Measurements from ENCODE around the gene ATG5. TPM values are rescaled to one million over a fixed set of nuclear protein-coding genes. Genes with fewer than 3 reads are reported as not detected.

ATG5 gene
- polyA plus RNA-seq, 1 experiment = 53.9 TPM

GRCh38 chr6:106162921-106163320, 162.6 kb downstream of the ATG5 start:
- TF ChIP-seq CTCF (IDR thresholded peaks at IDR 0.05; ENCODE audit: low read depth, low read length) = no peak
- DNase-seq (ENCODE audit: low read depth, low spot score) = no peak
- H3K9me3 ChIP-seq (ENCODE audit: control insufficient read depth, insufficient read depth, low read length) = no peaks in the 10 kb centered on the region; the same call in 1 of the 2 replicates
- no peaks in the 10 kb centered on the region for H3K27me3 ChIP-seq (ENCODE audit: control insufficient read depth, insufficient read depth, low read length)
- ChIA-PET POLR2A (interaction anchor here (1.5 kb wide), 1 partner anchor 19 kb away, joined by 6 read pairs; no protein-coding TSS in a partner anchor), CTCF (interaction anchor here (0.5 to 2.6 kb wide), 9 partner anchors 11 to 678 kb away, joined by 3 to 14 read pairs (median 3); no protein-coding TSS in a partner anchor)
- H3K27ac ChIP-seq (ENCODE audit: low read depth, low read length) = peak overlapping the region; percentile 90
- H3K4me3 ChIP-seq (ENCODE audit: low read depth, low read length) = no peak overlapping the region

GRCh38 chr6:106161893-106162292, 163.7 kb downstream of the ATG5 start:
- Histone ChIP-seq H3K27me3 (ENCODE audit: control insufficient read depth, insufficient read depth, low read length) (no peaks in the 10 kb centered on the region), H3K27ac (ENCODE audit: low read depth, low read length) (no peak overlapping the region), H3K9me3 (ENCODE audit: control insufficient read depth, insufficient read depth, low read length) (no peaks in the 10 kb centered on the region; the same call in 1 of the 2 replicates), H3K4me3 (ENCODE audit: low read depth, low read length) (no peak overlapping the region)
- ChIA-PET CTCF (interaction anchor here (2.6 kb wide), 1 partner anchor 61 kb away, joined by 14 read pairs; no protein-coding TSS in a partner anchor), POLR2A (interaction anchor here (0.7 kb wide), 1 partner anchor 201 kb away, joined by 4 read pairs; no protein-coding TSS in a partner anchor)
- no peak for DNase-seq (ENCODE audit: low read depth, low spot score)
- no peak for TF ChIP-seq CTCF (IDR thresholded peaks at IDR 0.05; ENCODE audit: low read depth, low read length)

- ChIA-PET POLR2A (no interaction called here), CTCF (no interaction called here)
- Histone ChIP-seq H3K4me3 (ENCODE audit: low read depth, low read length) (no peak overlapping the region), H3K27me3 (ENCODE audit: control insufficient read depth, insufficient read depth, low read length) (no peaks in the 10 kb centered on the region), H3K9me3 (ENCODE audit: control insufficient read depth, insufficient read depth, low read length) (no peaks in the 10 kb centered on the region; the same call in 1 of the 2 replicates), H3K27ac (ENCODE audit: low read depth, low read length) (no peak overlapping the region)
- DNase-seq (ENCODE audit: low read depth, low spot score) = no peak
- no peak for TF ChIP-seq CTCF (IDR thresholded peaks at IDR 0.05; ENCODE audit: low read depth, low read length)
Observed at GRCh38 chr6:106161311-106161874, 164.2 kb downstream of the ATG5 start.

- no peak for TF ChIP-seq CTCF (IDR thresholded peaks at IDR 0.05; ENCODE audit: low read depth, low read length)
- no peak for DNase-seq (ENCODE audit: low read depth, low spot score)
- ChIA-PET POLR2A (no interaction called here), CTCF (interaction anchor here (0.6 kb wide), 1 partner anchor 516 kb away, joined by 3 read pairs; no protein-coding TSS in a partner anchor)
- no peaks in the 10 kb centered on the region; the same call in 1 of the 2 replicates for H3K9me3 ChIP-seq (ENCODE audit: control insufficient read depth, insufficient read depth, low read length)
- no peak overlapping the region for H3K4me3 ChIP-seq (ENCODE audit: low read depth, low read length)
- no peaks in the 10 kb centered on the region for H3K27me3 ChIP-seq (ENCODE audit: control insufficient read depth, insufficient read depth, low read length)
- H3K27ac ChIP-seq (ENCODE audit: low read depth, low read length) = no peak overlapping the region
Observed at GRCh38 chr6:106160189-106160588, 165.4 kb downstream of the ATG5 start.

- Histone ChIP-seq H3K9me3 (ENCODE audit: control insufficient read depth, insufficient read depth, low read length) (no peaks in the 10 kb centered on the region; the same call in 1 of the 2 replicates), H3K4me3 (ENCODE audit: low read depth, low read length) (no peak overlapping the region), H3K27me3 (ENCODE audit: control insufficient read depth, insufficient read depth, low read length) (no peaks in the 10 kb centered on the region), H3K27ac (ENCODE audit: low read depth, low read length) (peak overlapping the region; percentile 75)
- DNase-seq (ENCODE audit: low read depth, low spot score) = peak; percentile 54
- TF ChIP-seq CTCF (IDR thresholded peaks at IDR 0.05; ENCODE audit: low read depth, low read length) = no peak
- CTCF ChIA-PET = interaction anchor here (0.6 to 0.8 kb wide), 2 partner anchors 63 to 515 kb away, joined by 3 read pairs; no protein-coding TSS in a partner anchor
- POLR2A ChIA-PET = no interaction called here
Observed at GRCh38 chr6:106159531-106159940, 166.0 kb downstream of the ATG5 start.
